OCI-LY7 (cell line): ENCODE data around the gene HTR7.

Experiments used
- EZH2phosphoT487 ChIP-seq: fragments of 200-600 bp; sonication (generic); IDR thresholded peaks from 2 replicates; pipeline ENCODE4 v1.6.1; 2018; ENCODE audit warnings: low read depth, borderline replicate concordance, mild to moderate bottlenecking, mixed run types, antibody characterized with exemption, low read length, moderate library complexity, mixed read lengths
- TF ChIP-seq, protein P1 (sequence below): fragments of 200-600 bp; sonication (generic); conservative IDR thresholded peaks from 2 replicates; pipeline ENCODE4 v1.5.1; 2014; ENCODE audit warnings: mild to moderate bottlenecking, antibody characterized with exemption, low read length, moderate library complexity, mixed read lengths

DNA sequence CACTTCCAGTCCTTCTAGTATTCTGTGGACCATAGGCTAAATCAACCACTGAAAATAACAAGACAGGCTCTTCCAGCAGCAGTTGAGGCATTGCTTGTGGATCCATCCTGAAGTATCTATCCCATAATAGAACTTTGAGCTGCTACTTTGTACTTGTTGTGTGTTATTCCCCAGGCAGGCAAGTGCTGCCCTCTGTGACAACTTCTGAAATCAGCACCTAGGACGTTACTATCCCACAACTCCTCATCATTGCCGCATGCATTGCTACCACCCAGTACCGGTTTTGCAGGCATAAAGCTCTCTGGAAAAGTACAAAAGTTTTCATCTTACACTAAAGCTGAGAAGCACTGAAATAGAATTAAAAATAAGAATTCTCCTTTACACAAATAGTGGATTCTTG, 145.3 kb downstream of the HTR7 start:
- TF ChIP-seq, protein P1, sequence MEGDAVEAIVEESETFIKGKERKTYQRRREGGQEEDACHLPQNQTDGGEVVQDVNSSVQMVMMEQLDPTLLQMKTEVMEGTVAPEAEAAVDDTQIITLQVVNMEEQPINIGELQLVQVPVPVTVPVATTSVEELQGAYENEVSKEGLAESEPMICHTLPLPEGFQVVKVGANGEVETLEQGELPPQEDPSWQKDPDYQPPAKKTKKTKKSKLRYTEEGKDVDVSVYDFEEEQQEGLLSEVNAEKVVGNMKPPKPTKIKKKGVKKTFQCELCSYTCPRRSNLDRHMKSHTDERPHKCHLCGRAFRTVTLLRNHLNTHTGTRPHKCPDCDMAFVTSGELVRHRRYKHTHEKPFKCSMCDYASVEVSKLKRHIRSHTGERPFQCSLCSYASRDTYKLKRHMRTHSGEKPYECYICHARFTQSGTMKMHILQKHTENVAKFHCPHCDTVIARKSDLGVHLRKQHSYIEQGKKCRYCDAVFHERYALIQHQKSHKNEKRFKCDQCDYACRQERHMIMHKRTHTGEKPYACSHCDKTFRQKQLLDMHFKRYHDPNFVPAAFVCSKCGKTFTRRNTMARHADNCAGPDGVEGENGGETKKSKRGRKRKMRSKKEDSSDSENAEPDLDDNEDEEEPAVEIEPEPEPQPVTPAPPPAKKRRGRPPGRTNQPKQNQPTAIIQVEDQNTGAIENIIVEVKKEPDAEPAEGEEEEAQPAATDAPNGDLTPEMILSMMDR, result no peak
- TF ChIP-seq EZH2phosphoT487, result no peak
